HG02840 (cell line): ENCODE measurements around the gene SDK2.
"Not testable (repeated sequence)": the region's sequence is repeated elsewhere in the genome, so short reads cannot be mapped to it uniquely, and the experiment has no call there.

Experiments
- ATAC-seq: cut with Tn5 transposase; IDR thresholded peaks from one replicate; pipeline ENCODE4 v1.9.1; 2021; ENCODE audit warnings: mild to moderate bottlenecking, moderate library complexity, moderate number of reproducible peaks; ENCODE audit not compliant: unreplicated experiment, low FRiP score

SDK2 gene

DNA sequence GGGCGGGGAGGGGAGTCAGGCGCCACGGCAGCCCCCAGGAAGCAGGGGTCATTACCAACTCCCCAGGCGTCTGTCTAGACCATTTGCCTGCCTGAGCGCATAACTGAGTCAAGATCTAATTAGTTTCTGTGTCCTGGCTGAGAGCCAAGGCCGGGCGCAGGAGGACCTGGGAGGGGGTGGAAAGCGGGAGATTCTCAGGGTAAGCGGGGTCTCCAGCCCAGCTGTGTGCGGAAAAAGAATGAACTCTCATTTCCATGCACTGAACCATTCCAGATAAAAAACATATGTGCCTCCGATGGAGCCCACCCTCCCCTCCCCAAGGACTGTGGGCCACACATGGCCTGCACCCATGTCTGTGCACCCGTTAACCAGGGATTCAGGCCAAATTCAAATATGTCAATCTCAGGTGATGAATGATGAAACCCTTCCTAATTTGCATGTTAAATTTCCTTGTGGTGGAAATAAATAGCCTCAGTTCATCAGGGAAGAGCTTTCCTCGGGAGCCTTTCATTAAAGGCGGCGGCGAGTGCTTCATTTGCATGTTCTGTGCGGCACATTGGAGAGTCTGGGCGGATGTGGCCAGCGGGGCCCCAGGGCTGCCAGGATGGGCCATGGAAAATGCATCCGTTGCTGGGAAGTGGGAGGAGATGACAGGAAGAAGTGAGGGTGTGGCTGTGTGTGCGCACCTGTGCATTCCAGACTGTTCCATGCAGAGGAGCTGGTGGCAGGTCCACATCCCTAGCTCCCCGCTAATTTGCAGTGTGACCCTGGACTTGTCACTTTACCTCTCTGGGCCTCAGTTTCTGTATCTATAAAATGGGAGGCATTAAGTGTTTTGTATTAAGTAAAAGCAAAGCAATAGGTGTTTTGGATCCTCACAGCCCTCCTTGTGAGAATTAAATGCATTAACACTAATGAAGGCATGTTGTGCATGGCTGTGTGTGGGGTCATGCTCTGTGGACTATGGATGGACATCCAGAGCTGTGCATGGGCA lies 151.1 kb downstream of the SDK2 start:
- no peak for ATAC-seq

DNA sequence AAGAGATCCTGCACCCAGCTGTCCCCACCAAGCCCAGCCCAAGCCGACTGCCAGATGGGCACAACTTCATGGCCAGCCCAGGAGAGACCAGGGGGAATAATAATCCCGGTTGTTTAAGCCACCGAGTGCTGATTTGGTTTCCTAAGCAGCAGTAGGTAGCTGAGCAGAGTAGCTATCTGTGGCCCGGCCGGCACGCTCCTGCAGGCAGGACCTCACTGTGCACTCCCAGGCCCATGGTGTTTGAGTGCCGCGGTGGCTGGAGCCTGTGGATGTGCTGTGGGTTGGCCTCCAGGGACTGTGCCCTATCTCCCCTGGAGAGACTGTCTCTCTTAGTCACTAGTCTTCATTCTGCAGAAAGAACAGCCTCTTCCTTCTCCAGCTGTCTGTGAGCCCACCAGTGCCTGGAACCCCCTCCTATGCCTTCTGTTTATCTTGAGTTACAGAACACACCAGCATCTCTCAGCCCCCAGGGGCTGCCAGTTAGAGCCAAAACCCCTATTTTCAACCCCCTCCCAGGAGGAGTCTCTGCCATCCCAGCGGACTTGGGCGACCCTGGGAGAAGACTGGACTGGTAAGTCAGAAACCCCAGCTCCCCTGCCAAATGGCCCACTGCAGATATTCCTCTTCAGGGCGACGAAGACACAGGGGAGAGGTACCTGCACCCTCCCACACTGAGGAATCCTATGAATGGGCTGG lies 152.0 kb downstream of the SDK2 start:
- ATAC-seq, result no peak

DNA sequence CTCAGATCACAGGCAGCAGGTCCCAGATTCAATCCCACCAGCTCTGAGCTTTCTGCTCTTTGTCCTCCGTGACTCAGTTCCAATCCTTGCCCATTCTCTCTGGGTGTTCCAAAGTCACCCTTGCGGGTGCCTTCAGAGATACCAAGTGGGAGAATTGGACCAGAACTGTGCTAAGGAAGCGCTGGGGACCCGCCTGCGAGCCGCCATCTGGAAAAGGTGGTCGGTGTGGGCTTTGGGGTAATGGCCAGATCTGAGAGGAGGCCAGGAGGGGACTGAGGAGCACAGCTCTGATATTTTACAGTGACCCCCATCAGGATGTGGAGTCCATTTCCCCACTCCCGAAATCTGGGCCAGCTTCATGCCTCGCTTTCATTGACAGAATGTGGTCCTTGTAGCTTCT lies 152.6 kb downstream of the SDK2 start:
- no peak for ATAC-seq

DNA sequence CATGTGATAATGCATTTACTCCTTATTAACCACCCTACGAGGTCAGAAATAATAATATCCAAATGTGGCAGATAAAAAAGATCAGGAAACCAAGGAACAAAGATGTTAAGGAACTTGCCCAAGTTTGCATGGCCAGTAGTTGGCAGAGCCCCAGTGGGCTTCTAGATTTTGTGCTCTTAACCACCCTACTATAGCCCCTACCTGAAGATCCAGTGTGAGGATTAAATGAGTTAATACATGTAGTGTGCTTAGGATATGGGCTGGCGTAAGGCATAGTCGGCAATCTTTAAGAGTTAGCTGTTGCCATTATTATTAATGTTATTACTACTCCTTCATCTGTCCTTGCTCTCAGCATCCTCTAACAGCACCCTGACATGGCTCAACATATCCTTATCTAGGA lies 153.4 kb downstream of the SDK2 start:
- ATAC-seq, result no peak

DNA sequence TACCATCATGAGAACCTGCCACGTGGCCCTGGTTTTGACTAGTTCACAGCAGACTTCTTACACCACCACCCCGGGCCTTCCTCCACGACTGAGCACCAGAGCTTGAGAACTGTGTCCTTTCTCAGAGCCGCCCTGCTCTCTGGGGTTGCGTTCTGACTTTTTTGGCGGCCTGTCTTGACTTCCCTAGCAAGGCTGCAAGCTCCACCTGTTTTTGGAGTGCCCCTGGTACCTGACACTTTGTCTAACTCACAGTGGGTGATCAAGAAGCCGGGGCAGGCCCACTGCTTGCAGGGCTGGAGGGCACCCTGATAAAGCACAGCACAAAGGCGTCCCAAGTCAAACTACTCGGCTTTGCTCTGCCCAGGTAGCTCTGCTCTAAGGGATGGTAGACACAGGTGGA lies 154.3 kb downstream of the SDK2 start:
- no peak for ATAC-seq

DNA sequence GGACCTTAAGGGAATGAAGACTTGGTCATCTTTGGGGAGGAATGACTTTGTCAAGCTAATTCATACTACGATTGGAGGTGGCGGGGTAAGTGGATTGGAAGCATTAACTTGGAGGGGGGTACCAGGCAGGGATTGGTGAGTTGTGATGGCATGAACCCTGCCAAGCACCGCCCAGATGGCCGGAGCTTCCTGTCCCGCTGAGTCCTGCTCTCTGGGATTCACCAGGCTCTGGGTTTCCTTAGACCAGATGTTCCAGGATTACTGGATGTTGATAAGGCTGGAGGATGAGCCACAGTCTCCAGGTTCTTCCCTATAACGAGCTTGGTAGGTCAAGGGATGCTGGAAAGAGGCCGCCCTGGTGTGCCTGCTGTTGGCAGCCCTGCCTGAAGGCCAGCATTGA lies 154.9 kb downstream of the SDK2 start:
- ATAC-seq, result no peak

DNA sequence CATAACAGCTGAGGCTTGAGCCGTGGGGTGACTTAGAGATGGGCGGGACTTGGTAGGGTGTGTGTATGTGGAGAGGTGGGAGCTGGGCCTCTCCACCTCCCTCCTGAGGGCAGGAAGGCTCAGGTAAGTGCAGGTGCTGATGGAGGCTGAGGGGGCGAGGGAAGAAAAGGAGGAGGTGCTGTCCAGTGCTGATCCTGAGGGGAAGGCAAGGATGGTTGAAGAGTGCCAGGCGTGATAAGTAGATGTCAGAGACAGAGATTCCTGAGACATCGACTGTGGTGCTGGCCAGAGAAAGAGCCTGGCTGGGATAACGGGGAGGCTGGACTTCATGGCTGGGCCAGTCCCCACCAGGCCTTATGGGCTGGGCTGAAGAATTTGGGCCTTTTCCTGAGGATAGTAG lies 159.1 kb downstream of the SDK2 start:
- ATAC-seq, result no peak

DNA sequence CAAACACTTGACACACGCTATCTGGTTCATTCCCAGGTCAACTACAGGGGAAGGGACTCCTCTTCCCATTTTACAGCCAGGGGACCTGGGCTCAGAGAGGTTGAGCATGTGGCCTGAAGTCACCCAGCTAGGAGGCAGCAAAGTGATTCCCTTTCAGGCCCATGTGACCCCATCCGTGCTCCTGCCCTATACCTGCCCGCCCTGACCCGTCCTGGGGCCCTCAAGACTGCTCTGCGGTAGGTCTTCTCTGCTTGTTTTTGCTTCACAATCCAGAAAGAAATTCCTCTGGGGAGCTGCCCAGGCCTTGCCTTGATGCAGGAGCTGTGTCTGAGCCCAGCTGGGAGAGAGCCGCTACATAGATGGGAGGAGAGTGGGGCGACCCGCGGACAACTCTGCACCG lies 161.4 kb downstream of the SDK2 start:
- ATAC-seq, result no peak

DNA sequence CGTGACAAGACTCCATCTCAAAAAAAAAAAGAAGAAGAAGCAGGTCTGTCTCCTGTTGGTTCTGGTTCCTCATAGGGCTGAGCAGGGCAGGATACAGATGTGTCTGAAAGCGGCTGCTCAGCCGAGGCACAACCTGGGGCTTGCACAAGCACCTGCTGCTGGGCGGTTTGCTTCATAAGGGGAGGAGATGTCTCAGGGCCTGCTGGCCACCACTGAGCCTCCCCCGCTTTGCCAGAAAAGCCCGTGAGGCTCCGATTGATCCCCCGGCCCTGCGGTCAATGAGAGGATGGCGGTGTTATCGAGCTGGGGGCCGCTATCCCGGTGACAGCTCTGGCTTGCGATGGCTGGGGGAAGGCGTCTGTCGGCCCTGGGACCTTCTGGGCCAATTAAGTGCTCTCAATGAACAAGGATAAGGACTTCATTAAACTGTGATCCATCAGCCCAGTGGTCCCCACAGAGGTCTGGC lies 162.0 kb downstream of the SDK2 start:
- no peak for ATAC-seq

DNA sequence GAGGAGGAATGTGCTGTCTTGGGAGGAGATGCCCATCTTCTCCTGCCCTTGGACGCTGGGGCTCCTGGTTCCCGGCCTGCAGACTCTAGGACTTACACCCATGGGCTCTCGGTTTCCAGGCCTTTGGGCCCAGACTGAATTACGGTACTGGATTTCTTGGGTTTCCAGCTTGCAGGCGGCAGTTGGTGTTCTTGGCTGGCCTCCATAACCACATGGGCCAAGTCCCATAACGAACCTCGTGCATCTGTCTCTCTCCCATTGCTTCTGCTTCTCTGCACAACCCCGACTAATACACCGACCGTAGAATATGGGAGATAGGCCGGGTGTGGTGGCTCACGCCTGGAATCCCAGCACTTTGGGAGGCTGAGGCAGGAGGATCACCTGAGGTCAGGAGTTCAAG lies 162.6 kb downstream of the SDK2 start:
- no peak for ATAC-seq

DNA sequence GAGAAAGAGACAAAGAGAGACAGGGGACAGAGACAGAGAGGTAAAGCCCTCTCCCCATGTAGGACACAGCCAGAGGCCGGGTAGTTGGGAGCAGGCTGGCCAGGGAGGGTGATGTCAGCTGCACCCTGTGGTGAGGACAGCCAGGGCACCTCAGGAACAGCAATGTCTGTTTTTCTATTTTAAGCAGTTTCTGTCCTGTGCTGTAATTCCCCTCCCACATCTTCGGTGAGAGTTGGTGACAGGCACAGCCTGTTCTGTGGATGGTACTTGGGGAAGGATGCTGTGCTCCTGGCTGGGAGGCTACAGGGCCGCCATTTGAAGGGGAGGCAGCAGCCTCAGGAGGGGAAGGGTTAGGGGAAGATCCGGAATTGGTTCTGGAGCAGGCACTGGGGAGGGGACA lies 163.5 kb downstream of the SDK2 start:
- no peak for ATAC-seq

DNA sequence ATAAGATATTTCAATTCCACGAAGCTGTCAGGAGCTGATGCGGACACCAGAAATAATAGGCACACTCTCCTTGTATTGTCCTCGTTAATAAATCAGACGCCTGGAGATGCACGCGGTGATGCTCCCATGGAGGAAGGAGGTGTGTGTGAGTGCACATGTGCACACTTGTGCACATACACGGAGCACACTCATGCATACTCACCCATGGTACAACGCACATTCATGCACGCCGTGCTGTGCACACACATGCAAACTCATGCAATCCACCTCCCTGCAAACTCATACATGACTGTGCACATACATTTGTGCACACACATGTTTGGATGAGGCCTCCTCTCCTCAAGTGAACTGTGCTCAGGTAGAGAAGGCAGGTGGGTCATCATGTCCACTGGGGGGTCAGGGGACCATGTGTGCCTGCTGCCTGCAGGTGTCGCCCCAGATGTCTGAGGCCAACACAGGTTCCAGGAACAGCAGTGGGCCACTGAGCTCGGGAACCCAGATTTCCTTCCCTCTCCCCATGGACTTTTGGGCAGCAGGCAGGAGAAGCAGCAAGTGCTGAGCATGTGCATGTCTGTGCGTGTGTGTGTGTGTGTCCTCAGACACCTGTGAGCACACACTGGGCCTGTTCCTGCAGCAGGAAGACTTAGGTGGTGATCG lies 165.3 kb downstream of the SDK2 start:
- ATAC-seq, result no peak

DNA sequence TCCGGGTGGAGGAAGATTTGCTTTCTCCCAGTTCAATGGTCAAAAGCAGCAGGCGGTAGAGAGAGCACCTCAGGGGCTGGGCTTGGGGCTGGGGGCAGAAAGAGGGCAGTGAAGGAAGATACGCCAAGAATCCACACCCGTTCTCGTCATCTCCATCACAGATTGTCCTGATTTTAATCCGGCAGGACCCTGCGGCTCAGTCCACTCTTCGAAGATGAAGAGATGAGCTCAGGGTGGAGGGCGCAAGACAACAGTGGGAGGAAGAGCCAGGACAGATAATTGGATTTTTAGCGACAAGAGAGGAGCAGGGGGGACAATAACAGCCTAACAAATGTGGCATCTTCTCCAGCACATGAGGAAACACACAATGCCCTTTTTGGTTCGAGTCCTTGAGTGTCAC lies 165.9 kb downstream of the SDK2 start:
- ATAC-seq, result no peak

DNA sequence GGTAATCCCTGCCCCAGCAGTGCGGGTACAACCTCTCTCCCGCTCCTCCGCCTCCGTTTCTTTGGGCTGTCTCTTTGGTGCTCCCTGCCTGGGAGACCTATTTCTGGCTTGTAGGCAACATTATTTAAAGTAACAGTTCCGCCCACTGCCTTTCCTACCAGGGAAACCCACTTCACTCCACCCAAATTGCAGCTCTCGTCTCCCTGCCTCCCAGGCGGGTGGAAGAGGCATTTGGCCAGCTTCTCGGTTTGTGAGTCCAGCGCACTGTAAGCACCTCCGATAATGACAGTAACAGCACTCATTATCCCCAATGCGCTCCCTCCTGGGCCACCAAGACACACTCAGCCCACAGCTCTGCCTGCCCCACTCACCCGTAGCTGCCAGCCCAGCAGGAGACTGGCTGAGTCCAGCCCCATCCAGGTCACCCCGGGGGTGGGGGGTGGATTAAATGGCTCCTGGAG lies 167.3 kb downstream of the SDK2 start:
- no peak for ATAC-seq

DNA sequence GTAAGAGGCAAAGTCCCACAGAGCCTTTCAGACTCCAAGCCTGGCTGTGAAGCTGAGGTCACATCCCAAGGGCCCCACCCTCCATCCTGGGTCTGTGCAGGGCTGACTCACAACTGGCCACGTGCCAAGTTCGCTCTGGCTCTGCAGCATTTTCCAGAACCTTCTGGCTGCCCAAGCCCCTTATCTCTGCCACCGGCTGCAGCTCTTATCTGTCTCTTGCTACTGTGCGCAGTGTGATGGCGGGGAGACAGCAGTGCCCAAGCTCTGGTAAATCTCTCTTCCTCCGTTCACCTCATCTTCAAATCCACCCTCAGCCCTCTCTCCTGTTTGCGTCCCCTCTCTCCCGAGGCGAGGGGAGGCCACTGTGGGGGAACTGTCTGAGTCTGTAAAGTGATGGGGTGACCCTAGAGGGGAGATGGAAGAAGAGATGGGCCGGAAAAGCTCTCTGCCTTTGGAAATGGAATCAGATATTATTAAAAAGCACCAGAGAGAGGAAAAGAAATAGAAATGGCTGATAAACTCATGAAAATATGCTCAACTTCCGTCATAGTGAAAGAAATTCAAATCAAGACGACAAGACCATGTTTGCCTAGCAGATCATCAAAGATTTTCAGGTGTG lies 169.8 kb downstream of the SDK2 start:
- no peak for ATAC-seq

DNA sequence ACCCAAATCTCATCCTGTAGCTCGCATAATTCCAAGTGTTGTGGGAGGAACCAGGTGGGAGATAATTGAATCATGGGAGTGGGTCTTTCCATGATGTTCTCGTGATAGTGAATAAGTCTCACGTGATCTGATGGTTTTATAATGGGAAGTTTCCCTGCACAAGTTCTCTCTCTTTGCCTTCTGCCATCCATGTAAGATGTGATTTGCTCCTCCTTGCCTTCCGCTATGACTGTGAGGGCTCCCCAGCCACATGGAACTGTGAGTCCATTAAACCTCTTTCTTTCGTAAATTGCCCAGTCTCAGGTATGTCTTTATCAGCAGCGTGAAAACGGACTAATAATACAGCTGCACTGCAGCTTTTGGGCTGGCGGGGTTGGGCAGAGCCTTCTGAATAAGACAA lies 171.5 kb downstream of the SDK2 start:
- ATAC-seq, result not testable (repeated sequence)

DNA sequence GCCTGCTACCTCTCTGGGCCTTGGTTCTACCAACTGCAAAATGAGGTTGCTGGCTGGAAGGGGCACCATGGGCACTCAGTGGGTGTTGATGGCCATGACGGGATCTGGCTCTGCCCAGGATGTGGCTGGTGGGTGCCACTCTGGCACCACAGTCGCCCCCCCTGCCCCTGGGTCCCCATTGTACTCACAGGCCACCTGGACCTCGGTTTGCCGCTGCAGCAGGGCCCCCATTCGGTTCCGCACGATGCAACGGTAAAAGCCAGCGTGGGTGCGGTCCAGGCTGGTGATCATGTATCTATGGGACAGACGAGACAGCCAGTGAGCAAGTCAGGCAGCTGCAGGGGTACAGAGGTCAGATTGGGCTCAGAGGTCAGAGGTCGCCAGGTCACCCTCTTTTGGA lies 172.3 kb downstream of the SDK2 start:
- no peak for ATAC-seq

DNA sequence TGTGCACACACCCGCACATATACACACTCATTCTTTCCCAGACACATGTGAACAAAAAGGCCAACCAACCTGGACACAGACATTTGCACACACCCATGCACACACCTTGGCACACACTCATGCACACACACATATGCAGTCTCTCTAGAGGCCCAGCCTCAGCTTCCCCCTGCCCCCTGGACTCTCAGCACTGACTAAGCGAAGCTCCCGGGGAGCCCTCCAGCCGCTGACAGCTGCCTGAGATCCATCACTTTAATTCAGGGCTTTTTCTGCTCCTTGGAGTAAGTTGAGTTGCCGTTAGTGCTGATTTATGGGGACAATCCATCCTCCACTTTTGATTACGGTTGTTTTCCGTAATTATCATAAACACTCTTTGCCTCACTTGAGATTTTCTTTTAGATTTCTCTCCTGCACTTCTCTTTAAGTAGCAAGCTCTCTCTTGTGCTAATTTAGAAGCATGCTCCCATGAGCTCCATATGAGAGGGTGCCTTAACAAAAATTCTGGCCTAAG lies 173.9 kb downstream of the SDK2 start:
- ATAC-seq, result no peak

DNA sequence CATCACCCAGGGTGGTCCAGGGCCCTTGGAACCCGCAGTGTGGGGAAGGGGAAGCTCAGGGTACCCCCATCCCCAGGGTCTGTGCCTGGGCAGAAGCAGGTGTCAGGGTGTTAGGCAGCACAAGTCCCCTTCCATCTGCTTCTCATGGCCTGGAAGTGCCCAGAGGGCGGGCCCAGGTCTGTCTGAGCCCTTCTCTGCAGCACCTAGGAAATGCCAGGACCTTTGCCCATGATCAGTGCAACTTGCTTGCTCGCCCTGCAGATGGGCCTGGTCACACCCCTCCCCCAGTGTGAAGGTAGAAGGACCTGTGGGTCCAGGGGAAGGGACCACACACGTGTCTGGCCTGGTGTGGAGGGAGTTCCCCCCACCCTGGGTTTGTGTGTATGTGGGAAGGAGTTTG lies 174.9 kb downstream of the SDK2 start:
- no peak for ATAC-seq

DNA sequence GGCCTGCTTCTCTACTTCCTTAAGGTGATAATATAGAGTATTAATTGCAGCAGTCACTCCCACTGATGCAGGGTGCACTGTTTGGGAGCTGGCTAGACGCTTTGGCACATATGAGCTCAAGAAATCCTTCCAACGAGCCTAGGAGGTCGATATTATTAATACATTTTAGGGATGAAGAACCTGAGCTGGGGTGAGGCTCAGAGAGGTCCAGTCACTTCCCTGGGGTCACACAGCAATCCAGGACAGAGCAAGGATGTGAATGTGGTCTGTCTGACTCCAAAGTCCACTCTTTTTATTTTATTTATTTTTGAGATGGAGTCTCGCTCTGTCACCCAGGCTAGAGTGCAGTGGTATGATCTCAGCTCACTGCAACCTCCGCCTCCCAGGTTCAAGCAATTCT lies 176.0 kb downstream of the SDK2 start:
- ATAC-seq, result no peak
